Astrocyte of the spinal cord (primary cell): ENCODE data around the gene TASOR2.

Experiments
- DNase-seq: peaks from one replicate; pipeline ENCODE4 v3.0.0; 2011; ENCODE audit warnings: low read depth, low spot score
- H3K4me3 ChIP-seq: 2 replicates; pipeline ENCODE4 v1.5.1; 2011; ENCODE audit warnings: low read depth, mild to moderate bottlenecking, low read length, moderate library complexity
- CTCF ChIP-seq: IDR thresholded peaks from 2 replicates; pipeline ENCODE4 v1.5.1; 2012; ENCODE audit warnings: low read depth, mild to moderate bottlenecking, low read length, inconsistent platforms
- in situ Hi-C: cut with HindIII; loops from 2 replicates; pipeline ENCODE4 v1.10.0; 2017; ENCODE audit warnings: low sequenced_read_pairs

Gene TASOR2

GRCh38 chr10:5710859-5711258 lies 26.2 kb downstream of the TASOR2 start:
- in situ Hi-C loops, result no loop called here
- no peak overlapping the region for H3K4me3 ChIP-seq
- no peak for DNase-seq
- TF ChIP-seq CTCF, result no peak

GRCh38 chr10:5711642-5712041 lies 27.0 kb downstream of the TASOR2 start:
- H3K4me3 ChIP-seq, result no peak overlapping the region
- in situ Hi-C loops, result no loop called here
- DNase-seq, result no peak
- TF ChIP-seq CTCF, result no peak

- TF ChIP-seq CTCF, result no peak
- in situ Hi-C loops, result no loop called here
- no peak overlapping the region for H3K4me3 ChIP-seq
- DNase-seq, result no peak
Observed at GRCh38 chr10:5719546-5719945, 34.9 kb downstream of the TASOR2 start.

GRCh38 chr10:5720182-5720581 lies 35.5 kb downstream of the TASOR2 start:
- in situ Hi-C loops, result no loop called here
- DNase-seq, result no peak
- no peak for TF ChIP-seq CTCF
- H3K4me3 ChIP-seq, result no peak overlapping the region

GRCh38 chr10:5723692-5724091 lies 39.1 kb downstream of the TASOR2 start:
- H3K4me3 ChIP-seq, result no peak overlapping the region
- DNase-seq, result no peak
- TF ChIP-seq CTCF, result no peak
- in situ Hi-C loops, result no loop called here

- no peak for TF ChIP-seq CTCF
- DNase-seq, result no peak
- no peak overlapping the region for H3K4me3 ChIP-seq
- in situ Hi-C loops, result no loop called here
Observed at GRCh38 chr10:5730766-5731165, 46.1 kb downstream of the TASOR2 start.

- H3K4me3 ChIP-seq, result no peak overlapping the region
- TF ChIP-seq CTCF, result no peak
- in situ Hi-C loops, result no loop called here
- DNase-seq, result no peak
Observed at GRCh38 chr10:5731559-5731958, 46.9 kb downstream of the TASOR2 start.
